Fibroblast of skin of right biceps (primary cell): ENCODE results near the gene APRT.
"Not testable (repeated sequence)": the region's sequence is repeated elsewhere in the genome, so short reads cannot be mapped to it uniquely, and the experiment has no call there.

Experiments used
- DNase-seq: peaks from one replicate; pipeline ENCODE4 v3.0.0-alpha.2; 2013

Gene APRT

GRCh38 chr16:88785106-88785924 lies 26.4 kb downstream of the APRT start, which contains the start of gene PIEZO1:
Gene PIEZO1 (minus strand): TSS chr16:88785220. CDS start chr16:88784964, 256 bp downstream.
- DNase-seq = peak; percentile 69

- DNase-seq = no peak
These were observed 26.9 kb downstream of the APRT start for GRCh38 chr16:88784856-88785105.

GRCh38 chr16:88784074-88784855 lies 27.5 kb downstream of the APRT start:
- peak; percentile 84 for DNase-seq

GRCh38 chr16:88783391-88784073 lies 28.2 kb downstream of the APRT start:
- no peak for DNase-seq

GRCh38 chr16:88782454-88783390 lies 29.0 kb downstream of the APRT start:
- peak; percentile 78 for DNase-seq

- DNase-seq = no peak
These were observed 30.3 kb downstream of the APRT start for GRCh38 chr16:88781140-88782077.

GRCh38 chr16:88780142-88781062 lies 31.3 kb downstream of the APRT start:
- DNase-seq = no peak

GRCh38 chr16:88779406-88780141 lies 32.2 kb downstream of the APRT start:
- no peak for DNase-seq

- no peak for DNase-seq
These were observed 33.1 kb downstream of the APRT start for GRCh38 chr16:88778541-88779065.

- DNase-seq = no peak
These were observed 33.5 kb downstream of the APRT start for GRCh38 chr16:88778271-88778525.

GRCh38 chr16:88777471-88778270 lies 34.1 kb downstream of the APRT start:
- DNase-seq = no peak

- no peak for DNase-seq
These were observed 35.9 kb downstream of the APRT start for GRCh38 chr16:88775825-88776224.

- no peak for DNase-seq
These were observed 37.0 kb downstream of the APRT start for GRCh38 chr16:88774544-88775393.

GRCh38 chr16:88773812-88774291 lies 37.9 kb downstream of the APRT start:
- peak; percentile 71 for DNase-seq

- DNase-seq = peak; percentile 96
These were observed 38.6 kb downstream of the APRT start for GRCh38 chr16:88772871-88773811.

GRCh38 chr16:88771781-88772180 lies 39.9 kb downstream of the APRT start:
- not testable (repeated sequence) for DNase-seq
